Measurements from ENCODE around the gene OR14I1. TPM values are rescaled to one million over a fixed set of nuclear protein-coding genes. Genes with fewer than 3 reads are reported as not detected.
"Not testable (repeated sequence)": the region's sequence is repeated elsewhere in the genome, so short reads cannot be mapped to it uniquely, and the experiment has no call there.

OR14I1 gene
- total RNA-seq, 4 donors from 2014 or later: not detected

DNA sequence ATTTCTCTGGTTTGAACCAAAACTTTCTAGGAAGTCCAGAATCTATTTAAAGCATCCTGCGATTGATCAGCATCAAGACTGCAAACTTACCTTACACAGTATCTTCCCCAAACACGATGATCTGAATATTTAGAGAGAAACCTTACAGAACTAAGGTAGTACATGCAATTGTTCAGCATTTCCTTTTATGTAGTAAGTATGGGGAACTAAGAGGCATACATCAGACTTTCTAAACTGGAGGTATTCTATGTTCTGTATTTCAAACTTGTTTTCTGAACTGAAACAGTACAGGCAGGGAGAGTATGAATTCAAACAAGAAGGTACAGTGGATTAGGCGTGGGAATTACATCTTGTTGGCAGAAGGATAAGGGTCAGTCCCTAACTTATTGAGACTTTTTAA is 47.2 kb downstream of the OR14I1 start, which contains the start of gene OR2T27:
OR2T27 (minus strand) TSS at position 175 of the 400 bp plus-strand sequence. CDS start 4,644 bp downstream, outside the sequence.
- not testable (repeated sequence) for H3K36me3 ChIP-seq; H3K27me3 ChIP-seq; H3K27ac ChIP-seq; H3K4me3 ChIP-seq; DNase-seq (ENCODE audit: low spot score in 2 of 2); H3K9me3 ChIP-seq; H3K4me1 ChIP-seq
- WGBS, 2 donors: 80 to 100% methylated on average over 1 to 2 of the region's 3 CpGs

Small RNA genes within 50 kb of the gene (small RNA-seq; reads per million reads assigned to genes)
- gene AHCYP8: not detected

Other genes starting within 250 kb of the OR14I1 start
- gene OR2T3, start 229.4 kb downstream of the OR14I1 start, total RNA-seq: not detected
- not detected for gene OR2T5, start 214.2 kb downstream of the OR14I1 start, total RNA-seq
- gene OR2G6, start 194.7 kb downstream of the OR14I1 start, total RNA-seq: not detected
- gene OR2T29, start 140.0 kb downstream of the OR14I1 start, total RNA-seq: not detected
- gene OR2T34, start 128.0 kb downstream of the OR14I1 start, total RNA-seq: not detected
- not detected for gene OR2T10, start 105.1 kb downstream of the OR14I1 start, total RNA-seq
- gene OR2T11, start 67.7 kb downstream of the OR14I1 start, total RNA-seq: not detected
- not detected for gene OR2T35, start 57.5 kb downstream of the OR14I1 start, total RNA-seq
- gene OR2T27, start 47.2 kb downstream of the OR14I1 start, total RNA-seq: not detected
- not detected for gene LYPD8, start 53.0 kb upstream of the OR14I1 start, total RNA-seq
- 10 to 100 TPM; 16.8 to 24.6 (median 21.7) TPM for gene SH3BP5L, start 123.1 kb upstream of the OR14I1 start, total RNA-seq
- 10 to 100 TPM; 22.4 to 38.4 (median 31.8) TPM for gene ZNF672, start 135.5 kb upstream of the OR14I1 start, total RNA-seq
- 100 to 1,000 TPM in 1 of 4 donors, 10 to 100 TPM in 3; 40.8 to 118 (median 68.5) TPM for gene ZNF692, start 156.3 kb upstream of the OR14I1 start, total RNA-seq
- 1 to 10 TPM; 3.3 to 7.3 (median 5.4) TPM for gene PGBD2, start 203.5 kb upstream of the OR14I1 start, total RNA-seq